ENCODE results near the gene APOB.

The APOB gene

GRCh38 chr2:21003572-21004180 is 40.2 kb downstream of the APOB start:
- no peak for TF ChIP-seq CTCF (IDR thresholded peaks at IDR 0.05; ENCODE audit: extremely low read depth, missing control alignments)
- no peak for DNase-seq (ENCODE audit: low spot score)

- TF ChIP-seq CTCF (IDR thresholded peaks at IDR 0.05; ENCODE audit: extremely low read depth, missing control alignments), result no peak
- no peak for DNase-seq (ENCODE audit: low spot score)
These were observed 41.1 kb downstream of the APOB start for GRCh38 chr2:21002814-21003192.

GRCh38 chr2:21001988-21002813 is 41.7 kb downstream of the APOB start:
- no peak for DNase-seq (ENCODE audit: low spot score)
- no peak for TF ChIP-seq CTCF (IDR thresholded peaks at IDR 0.05; ENCODE audit: extremely low read depth, missing control alignments)

DNA sequence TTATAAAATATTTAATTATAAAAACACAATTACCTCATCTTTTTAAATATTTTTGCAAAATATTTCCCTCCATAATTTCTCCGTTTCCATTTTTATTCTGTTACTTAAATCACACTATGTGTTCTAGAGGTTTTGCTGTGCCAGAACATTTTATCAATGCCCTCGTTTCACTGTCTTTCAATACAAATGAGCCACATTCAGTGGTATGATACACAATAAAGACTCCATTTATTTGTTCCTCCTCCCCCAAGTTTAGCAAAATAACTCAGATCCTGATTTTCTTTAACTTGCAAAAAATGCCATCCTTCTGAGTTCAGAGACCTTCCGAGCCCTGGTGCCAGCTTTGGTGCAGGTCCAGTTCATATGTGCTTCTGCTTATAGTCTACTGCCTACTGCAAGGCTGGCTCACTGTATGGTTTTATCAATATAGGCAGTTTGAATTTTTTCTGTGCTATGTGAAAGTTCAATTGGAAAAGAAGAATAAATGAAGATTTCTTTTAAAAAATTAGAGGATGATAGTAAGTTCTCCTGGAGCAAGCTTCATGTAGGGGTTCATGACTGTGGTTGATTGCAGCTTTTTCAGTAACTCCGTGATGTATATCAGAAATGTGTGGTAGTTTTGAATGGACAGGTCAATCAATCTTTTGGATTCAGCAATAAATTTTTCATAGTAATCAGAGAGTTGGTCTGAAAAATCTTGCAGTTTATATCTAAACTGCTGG is 42.5 kb downstream of the APOB start:
- DNase-seq (ENCODE audit: low spot score), result no peak
- no peak for TF ChIP-seq CTCF (IDR thresholded peaks at IDR 0.05; ENCODE audit: extremely low read depth, missing control alignments)

GRCh38 chr2:20999906-21000645 is 43.8 kb downstream of the APOB start:
- DNase-seq (ENCODE audit: low spot score), result no peak
- no peak for TF ChIP-seq CTCF (IDR thresholded peaks at IDR 0.05; ENCODE audit: extremely low read depth, missing control alignments)

DNA sequence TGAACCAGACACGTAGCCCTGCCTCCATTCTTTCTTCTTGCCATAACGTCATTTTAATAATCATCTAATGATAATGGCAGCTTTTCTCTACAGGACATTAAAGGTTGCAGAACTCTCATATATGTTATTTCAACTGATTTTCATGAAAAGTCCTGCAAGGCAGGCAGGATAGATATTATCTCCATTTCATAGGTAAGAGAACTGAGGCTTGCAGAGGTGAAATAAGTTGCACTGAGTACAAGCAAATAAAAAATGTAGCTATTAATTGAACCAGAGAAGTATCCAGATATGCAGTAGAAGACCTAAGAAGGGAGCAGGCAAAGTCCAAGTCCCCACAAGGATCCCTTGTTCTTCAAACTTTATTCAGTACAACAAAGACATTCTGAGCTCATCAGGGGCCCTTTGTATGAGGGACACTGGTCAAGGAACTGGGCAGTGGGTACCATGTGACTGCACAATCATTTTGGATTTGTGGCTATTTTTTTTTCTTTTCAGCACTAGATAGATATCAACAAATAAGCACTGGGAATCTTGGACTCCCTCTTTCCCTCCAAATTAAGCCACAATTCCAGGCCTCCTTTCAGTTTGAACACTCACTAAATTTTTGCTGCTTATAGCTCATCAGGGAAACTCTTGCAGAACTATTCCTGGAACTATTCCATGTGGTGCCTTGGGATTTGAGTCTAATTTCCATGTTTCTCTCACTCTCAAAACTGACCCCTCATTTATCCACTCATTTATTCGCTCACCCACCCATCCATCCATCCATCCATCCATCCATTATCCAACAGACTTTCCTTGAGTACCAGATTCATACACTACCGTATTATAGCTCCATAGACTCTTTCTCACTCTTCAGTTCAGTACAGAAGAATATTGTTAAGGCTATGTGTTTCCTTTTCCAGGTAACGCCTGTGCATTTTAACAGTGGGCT is 44.6 kb downstream of the APOB start:
- no peak for TF ChIP-seq CTCF (IDR thresholded peaks at IDR 0.05; ENCODE audit: extremely low read depth, missing control alignments)
- no peak for DNase-seq (ENCODE audit: low spot score)
